Measurements from ENCODE around the gene ULBP1.

DNA sequence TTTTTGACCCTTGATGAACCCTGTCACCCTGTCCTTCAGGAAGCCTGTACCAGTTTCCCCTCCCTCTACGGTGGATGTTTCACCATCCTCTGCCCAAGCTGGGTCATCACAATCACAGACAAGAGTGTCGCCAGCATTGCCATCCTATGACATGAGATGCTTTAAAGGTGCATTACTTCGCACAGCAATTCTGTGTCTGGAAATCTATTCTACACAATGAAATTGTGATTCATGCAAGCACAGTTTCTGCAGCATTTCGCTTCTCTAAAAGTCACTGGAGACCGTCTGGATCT, 24.4 kb upstream of the ULBP1 start:
- TF ChIP-seq, protein P1, sequence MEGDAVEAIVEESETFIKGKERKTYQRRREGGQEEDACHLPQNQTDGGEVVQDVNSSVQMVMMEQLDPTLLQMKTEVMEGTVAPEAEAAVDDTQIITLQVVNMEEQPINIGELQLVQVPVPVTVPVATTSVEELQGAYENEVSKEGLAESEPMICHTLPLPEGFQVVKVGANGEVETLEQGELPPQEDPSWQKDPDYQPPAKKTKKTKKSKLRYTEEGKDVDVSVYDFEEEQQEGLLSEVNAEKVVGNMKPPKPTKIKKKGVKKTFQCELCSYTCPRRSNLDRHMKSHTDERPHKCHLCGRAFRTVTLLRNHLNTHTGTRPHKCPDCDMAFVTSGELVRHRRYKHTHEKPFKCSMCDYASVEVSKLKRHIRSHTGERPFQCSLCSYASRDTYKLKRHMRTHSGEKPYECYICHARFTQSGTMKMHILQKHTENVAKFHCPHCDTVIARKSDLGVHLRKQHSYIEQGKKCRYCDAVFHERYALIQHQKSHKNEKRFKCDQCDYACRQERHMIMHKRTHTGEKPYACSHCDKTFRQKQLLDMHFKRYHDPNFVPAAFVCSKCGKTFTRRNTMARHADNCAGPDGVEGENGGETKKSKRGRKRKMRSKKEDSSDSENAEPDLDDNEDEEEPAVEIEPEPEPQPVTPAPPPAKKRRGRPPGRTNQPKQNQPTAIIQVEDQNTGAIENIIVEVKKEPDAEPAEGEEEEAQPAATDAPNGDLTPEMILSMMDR (IDR thresholded peaks at IDR 0.05), result no peak
- TF ChIP-seq EZH2 (IDR thresholded peaks at IDR 0.05) (no peak), EZH2phosphoT487 (IDR thresholded peaks at IDR 0.05) (no peak)

All from neural progenitor cell (in vitro differentiated cells).